ENCODE data around the gene PIAS4.

Gene PIAS4

DNA sequence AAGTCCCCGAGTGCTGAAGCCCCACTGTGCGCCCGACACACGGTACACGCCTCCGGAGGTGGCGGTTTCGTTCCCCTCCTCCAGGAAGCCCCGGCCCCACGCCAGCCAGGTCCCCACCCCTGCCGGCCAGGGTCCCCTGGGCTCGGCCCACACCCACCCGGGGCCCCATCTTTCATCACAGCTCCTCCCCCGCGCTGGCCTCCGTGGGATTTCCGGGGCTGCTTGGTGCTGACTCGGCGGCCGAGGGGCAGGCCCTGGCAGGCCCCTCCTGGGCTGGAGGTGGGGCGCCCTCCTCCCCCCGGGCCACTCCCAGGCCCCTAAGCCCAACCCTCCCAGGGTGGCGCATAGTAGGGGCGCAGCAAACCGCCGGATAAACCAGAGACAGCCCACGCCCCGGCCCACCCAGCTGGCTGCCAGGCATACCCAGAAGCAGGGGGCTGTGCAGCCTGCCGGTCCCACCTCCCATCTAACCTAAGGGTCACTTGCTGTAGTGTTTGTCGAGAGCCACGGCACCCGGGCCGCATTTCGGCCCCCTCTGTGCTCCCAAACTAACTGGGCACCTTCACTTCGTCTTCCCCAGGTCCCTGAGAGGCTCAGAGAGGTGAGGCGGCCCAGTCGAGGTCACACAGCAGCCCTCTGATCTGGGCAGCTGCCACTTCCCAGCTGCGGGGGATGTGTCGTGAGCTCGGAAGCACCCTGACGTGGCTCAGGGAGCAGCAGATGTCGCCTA, 52.5 kb downstream of the PIAS4 start:
- peak; percentile 52 for DNase-seq (ENCODE audit: low read depth)

DNA sequence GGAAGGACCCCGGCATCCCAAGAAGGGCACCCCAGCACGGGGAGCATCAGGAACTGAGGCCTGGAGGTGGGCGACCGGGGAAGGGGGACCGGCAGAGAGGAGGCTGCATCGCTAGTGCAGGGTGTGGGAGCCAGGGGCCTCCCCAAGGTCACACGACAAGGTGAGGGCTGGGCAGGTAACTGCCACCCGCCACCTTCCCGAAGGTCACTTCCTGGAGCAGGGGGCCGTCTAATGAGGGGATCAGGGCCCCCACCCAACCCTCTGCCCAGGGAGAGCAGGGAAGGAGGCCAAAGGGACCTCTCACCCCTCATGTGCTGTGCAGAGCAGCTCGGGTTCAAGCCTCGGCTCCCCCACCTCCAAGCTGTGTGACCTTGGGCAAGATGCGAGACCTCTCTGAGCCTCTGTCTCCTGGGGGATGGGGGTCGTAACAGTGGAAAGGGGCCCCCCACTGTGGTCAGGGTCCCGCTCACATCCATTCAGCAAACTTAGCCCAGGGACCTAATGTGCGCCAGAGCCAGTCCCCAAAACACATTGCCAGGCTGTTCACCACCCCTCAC, 53.2 kb downstream of the PIAS4 start:
- DNase-seq (ENCODE audit: low read depth): no peak

DNA sequence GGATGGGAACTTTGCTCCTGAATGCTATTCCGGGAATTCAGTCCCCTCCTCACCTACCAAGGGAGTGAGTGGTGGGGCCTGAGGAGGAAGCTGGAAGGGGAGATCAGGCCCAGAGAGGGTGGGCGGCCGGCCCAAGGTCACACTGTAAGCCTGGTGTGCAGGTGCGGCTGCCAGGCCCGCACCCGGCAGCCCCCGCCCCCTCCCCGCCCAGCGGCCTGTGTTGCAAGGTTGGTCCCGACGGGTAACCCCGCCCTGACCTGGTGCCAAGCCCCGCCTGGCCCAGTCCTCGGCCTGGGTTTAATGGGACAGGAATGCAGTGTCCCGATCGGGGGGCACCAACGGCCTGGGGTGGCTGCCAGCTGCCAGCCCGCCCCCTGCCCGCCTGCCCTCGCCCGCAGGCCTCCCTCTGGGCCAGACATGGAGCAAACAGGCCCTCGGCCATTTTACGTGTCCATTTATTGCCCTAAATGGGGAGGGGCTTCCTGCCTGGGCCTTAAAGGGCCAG, 53.7 kb downstream of the PIAS4 start:
- DNase-seq (ENCODE audit: low read depth): no peak

DNA sequence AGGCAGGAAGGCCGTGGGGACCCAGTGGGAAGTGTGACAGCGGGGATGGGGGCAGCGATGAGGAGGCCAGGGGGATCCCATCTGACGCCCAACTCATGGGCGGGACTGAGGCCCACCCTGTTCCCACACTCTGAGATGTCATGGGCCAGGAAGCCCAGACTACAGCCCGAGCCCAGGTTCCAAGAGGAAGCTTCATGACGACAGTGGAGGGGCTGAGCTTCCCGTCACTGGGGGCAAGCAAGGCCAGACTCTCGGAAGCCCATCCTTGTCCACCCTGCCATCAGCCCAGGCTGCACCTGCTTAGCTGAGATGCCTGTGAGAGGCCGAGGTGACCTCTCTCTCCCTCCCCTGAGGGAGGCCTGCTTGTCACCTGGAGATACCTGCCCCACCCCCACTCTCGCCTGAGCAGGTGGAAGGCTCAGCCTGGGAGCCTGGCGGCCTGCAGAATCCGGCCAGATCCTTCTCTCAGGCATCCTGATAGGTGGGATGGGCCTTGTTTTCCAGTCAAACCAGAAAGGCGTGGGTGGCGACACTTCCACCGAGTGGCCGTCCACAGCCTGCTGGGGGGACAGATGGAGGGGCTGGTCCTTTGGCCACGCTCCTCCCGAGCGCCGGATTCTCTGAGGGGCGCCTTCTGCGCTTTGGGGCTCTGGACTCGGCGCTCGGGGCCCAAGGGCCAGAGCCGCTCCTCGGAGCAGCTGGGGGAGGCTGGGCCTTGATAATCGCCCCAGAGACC, 54.3 kb downstream of the PIAS4 start:
- DNase-seq (ENCODE audit: low read depth): no peak

DNA sequence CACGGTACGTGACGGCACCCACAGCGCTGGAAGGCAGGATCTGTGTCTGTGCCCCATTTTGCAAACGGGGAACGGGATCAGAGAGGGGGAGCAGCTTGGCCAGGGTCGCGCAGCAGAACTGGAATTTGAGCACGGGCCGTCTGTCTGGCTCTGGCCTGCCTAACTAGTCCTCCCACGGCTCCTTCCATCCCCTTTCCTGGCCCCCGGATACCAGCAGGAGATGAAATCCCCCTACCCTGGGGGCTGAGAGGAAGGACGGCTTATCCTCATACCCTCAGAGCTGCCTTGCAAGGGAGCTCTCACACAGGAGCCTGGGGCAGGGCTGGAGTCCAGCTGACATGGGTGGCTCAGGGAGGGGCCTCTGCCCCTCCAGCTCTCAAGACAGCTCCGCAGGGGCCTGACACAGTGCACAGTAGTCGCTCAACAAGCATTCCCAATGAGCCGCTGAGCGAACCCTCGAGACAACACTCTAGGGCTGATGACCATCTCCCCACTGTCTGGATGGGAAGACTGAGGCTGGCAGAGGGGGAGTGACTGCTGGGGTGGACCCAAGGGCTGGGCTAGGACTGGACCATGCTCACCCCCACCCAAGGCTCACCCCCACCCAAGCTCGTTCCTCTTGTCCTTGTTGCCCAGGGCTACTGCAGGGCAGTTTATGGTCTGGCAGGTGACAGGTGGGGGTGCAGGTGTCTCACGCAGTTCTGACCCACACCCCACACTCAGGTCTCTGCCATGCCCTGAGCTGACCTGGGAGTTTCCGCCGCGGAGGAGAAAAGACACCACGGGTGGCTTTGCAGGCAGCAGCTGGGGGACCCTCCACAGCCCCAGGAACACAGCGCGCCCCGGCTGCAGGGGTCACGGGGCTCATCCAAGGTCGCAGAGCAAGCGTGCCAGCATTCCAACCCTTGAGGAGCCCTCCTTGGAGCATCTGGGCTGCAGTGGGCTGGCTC, 55.2 kb downstream of the PIAS4 start:
- no peak for DNase-seq (ENCODE audit: low read depth)

DNA sequence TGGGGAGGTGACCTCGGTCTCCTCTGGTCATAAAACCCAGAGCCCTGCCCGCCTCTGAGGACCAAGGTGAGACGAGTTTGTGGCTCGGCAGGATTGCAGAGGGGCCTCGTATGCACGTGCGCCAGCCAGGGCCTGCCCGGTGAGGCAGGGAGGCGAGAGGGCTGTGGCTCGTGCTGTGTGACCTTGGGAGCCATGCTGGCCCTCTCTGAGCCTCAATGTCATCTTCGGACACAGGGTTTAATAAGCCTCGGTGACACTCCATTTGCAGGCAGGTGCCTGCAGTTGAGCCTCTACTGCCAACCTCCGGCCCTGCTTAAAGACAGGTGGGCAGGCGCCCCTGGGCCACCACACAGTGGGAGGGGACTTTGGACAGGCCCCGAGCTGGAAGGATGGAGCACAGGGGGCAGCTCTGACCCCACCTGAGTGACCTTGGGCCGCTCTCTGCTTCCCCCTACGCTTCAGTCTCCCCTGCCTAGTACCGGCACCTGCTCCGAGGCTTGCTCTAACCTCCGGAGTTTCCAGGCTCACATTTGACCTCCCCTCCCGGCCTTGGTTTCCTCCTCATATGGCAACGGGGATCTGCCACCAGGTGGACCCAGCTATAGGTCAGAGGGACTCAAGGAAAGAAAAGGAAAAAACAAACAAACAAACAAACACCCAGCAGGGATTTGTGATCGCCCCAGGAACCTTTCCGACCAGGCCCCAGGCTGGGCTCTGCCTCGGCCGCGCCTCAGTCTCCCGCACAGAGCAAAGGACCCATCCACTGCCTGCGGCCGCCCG, 56.0 kb downstream of the PIAS4 start:
- no peak for DNase-seq (ENCODE audit: low read depth)

DNA sequence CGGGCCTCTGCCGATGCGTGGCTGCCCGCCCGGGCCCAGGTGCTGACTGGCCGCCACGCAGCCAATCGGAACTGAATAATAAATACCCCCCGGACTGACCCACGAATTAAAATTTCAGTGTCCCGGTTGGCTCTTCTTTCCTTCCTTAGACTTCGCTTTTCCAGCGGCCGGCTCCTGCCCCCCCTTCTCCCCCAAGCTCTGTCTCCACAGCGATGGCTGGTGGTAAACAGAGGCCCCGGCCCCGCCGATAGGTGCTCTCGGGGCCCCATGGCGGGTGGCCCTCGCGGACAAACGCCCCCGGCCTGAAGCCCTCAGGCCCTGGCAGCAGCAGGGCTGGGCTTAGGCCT, 56.6 kb downstream of the PIAS4 start:
- DNase-seq (ENCODE audit: low read depth): no peak

DNA sequence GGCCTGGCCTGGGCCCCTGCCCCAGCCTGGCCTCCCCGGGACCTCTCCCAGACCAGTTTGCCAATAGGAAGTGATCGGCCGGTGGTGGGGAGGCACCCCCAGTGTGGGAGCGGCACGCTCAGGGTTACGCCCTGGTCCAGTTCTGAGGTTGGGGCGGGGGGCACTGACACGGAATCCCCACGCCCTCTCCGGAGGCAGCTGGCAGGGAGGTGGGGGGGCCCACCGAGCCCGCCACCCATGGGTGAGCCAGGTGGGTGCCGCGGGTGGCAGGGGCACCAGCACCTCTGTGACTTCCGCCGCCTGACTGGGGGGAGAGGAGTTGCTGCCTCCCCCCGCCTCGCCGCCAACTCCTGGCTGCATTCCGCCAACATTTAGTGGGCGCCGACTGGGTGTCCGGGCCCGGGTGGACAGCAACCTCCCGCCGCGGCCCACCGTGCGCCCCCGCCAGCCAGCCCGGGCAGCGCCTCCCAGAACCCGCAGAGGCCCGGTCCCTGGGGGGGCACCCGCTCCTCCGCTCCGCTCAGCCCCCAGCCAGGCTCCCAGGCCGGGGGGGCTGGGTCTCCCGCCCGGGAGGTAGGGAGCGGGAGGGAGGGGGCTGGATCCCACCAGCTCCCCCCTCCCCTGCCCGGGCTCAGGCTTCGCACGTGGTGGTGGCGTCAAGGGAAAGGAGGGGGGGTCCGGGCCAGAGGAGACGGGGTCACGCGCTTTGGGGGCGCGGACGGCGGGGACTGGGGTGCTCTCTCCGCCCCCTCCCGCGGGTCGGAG, 57.1 kb downstream of the PIAS4 start:
- DNase-seq (ENCODE audit: low read depth): no peak

DNA sequence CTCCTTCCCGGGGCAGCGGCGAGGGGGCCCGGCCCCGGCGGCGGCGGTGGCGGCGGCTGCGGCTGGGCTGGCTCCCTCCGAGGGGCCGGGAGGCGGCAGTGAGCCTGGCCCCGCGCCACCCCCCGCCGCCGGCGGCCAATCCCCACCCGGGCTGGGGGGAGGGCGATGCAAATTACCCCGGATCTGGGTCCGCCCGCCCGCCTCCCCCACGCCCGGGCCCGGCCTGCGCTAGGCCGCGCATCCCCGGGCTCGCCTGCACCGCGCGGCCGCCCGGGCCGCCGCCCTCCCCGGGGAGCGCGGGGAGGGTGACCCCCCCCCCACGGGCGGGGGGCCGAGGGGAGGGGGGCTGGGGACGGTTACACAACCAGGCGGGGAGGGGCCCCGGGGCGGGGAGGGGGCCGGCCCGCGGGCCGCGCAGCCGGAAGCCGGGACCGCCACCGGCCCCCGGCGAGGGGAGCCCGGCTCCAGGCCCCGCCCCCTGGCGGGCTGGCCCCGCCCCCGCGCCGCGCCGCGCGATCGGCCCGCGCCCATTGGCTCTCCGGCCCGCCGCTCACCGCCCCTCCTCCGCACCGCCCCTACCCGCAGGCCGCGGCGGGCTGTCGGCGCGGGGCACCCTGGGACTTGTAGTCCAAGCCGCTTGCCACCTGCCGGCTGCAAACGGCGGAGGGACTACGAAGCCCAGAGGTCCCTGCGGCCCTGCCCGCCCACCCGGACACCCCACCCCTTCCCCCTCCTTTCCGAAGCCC, 58.1 kb downstream of the PIAS4 start:
- peak; percentile 98 for DNase-seq (ENCODE audit: low read depth)

DNA sequence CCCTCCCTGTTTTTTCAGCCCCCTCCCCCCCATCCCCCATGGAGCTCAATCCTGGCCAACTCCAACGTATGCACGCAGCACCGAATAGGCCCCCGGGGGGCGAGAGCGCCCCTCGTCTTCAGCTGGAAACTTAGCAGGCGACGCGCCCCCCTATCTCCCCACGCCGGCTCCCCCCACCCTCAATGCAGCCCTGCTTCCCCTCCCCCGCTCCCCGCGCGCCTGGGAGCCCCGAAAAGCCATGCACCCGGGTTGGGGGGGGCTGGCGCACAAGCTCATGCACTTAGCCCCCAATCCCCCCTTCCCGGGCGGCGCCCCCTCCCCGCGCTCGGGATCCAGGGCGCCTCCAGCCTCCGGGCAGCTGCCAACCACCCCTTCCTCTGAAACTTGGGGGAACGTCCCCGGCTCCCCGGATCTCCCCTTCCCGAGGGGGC, 58.7 kb downstream of the PIAS4 start:
- DNase-seq (ENCODE audit: low read depth): peak; percentile 39

DNA sequence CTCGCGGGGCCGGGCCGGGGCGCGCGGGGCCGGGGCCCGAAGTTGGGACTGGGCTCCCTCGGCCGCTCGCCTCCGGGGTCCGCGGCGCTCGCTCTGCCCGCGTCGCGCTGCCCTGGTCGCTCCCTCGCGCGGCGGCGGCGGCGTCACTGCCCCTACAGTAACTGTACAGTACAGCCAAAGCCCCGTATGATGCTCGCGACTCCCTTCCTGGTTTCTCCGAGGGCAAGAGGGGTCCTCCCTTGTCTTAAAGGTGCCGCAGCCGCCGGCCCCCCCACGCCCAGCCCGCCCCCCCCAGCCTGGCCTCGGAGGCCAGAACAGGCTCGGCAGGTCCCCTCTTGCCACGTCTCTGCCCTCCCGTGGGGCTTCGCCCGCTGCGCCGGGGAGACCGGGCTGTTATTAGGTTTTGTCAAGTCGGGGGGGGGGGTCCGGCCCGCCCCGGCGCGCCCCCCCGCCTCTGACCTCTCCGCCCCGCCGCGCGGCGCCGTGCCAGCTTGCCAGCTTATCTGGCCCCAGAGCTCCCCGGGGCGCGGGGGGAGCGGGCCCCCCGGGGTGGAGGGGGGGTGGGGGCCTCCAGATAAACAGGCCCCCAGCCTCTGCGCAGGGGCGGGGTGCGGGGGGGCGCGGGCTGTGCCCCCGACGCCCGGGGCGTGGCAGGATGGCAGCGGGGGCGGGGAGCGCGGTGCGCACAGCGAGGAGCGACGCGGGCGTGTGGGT, 59.3 kb downstream of the PIAS4 start, which contains the start of gene ZBTB7A:
ZBTB7A (minus strand) TSS at position 218 of the 714 bp plus-strand sequence. CDS start 11,667 bp downstream, outside the sequence.
- DNase-seq (ENCODE audit: low read depth): peak; percentile 69

DNA sequence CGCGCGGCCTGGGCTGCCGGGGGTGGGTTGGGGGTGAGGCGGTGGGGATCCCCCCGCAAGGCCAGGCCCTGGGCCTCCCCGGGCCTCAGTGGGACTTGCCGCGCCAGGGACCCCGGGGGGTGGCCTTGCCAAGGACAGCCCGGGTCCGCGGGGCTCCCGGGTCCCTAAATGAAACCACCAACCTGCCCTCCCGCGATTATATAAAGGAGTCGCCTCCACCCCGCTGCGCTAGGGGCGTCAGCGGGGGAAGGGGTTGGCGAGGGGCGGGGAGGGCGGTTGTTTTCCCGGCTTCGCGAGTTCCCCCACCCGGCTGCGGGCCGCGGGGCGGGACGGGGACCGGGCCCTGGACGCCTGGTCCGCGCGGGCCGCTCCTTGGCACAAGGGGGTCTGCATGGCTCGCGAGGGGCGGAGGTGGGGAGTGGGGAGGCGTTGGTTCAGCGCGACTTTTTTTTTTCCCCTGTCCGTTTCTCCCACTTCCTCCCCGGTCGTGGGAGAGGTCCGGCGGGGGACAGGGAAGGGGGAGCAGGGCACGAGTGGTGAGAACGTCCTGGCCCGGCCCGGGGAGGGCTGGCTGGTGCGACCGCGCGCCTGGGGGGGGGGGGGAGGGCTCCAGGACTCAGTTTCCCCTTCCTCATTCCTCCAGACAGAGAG, 60.0 kb downstream of the PIAS4 start:
- DNase-seq (ENCODE audit: low read depth): no peak

DNA sequence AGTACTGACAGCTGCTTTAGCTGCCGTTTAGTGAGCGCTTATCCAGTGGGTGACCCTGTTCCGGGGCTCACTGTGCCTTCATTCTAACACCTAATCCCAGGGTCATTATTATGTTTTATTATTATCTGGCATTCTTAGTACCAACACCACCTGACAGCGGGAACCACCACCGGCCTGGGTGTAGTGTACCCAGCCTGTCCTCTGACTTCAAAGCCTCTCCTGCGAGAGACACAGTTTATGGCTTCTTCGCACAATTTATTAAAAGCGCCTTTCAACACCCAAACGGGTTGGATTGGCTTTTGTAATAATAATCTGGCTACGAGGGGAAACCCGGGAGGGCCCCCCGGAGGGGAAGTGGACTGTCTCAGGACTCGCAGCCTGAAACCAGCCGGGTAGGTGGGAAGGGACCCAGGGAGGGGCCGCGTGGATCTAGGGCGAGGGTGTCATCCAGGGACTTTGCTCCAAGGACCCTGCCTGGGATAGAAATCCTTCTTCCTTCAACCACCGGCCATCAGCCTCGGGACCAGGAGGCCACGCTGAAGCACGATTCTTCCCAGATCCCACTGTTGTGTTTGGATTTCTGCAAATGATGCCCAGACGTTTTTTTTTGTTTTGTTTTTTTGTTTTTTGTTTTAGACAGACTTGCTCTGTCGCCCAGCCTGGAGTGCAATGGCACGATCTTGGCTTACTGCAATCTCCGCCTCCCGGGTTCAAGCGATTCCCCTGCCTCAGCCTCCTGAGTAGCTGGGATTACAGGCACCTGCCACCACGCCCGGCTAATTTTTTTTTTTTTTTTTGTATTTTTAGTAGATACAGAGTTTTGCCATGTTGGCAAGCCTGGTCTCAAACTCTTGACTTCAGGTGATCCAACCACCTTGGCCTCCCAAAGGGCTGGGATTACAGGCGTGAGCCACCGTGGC, 60.8 kb downstream of the PIAS4 start:
- no peak for DNase-seq (ENCODE audit: low read depth)

DNA sequence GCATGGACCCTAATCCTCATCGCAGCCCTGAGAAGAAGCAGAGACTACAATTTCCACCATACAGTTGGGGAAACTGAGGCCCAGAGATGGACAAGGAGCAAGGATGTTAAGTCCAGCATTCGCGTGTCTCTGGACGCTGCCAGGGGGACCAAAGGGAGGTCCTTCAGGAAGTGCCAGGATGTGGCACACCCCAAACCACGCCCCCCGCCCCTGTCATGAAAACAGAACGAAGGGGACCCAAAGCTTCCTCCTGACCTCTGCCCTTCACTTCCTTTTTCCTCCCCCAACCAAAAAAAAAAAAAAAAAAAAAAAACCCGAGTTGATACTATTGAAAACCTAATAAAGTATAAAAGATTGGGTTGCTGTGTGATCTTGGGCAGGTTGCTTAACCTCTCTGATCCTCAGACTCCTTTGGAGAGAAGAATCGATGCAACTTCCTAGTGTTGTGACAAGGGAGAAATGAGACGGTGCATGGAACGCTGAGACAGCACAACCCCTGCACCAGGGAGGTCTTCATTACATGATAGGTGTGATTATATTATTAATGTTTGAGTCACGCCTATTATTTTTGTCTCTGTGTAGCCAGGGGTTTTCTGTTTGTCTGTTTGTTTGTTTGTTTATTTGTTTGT, 61.9 kb downstream of the PIAS4 start:
- DNase-seq (ENCODE audit: low read depth): peak; percentile 48

DNA sequence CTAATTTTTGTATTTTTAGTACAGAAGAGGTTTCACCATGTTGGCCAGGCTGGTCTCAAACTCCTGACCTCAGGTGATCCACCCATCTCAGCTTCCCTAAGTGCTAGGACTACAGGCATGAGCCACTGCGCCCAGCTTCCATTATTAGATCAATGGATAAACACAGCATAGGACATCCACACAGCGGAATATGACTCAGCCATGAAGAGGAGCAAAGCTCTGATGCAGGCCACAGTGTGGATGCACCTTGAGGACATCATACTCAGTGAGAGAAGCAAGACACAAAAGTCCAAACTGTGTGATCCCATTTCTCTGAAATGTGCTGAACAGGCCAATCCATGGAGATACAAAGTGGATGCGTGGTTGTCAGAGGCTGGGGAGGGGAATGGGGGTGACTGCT, 64.1 kb downstream of the PIAS4 start:
- no peak for DNase-seq (ENCODE audit: low read depth)

DNA sequence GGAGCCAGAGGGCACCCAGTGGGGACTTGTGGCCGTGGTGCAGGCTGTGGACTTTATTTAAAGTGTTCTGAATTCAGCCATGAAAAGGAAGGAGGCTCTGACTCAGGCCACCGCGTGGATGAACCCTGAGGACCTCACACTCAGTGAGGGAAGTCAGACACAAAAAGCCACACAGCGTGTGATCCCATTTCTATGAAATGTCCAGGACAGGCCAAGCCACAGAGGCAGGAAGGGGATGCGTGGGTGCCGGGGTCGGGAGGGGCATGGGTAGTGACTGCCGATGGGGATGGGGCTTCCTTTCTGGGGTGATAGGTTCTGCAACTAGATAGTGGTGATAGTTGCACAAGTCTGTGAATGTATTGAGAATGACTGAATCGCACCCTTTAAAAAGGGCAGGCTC, 67.8 kb downstream of the PIAS4 start:
- no peak for DNase-seq (ENCODE audit: low read depth)

DNA sequence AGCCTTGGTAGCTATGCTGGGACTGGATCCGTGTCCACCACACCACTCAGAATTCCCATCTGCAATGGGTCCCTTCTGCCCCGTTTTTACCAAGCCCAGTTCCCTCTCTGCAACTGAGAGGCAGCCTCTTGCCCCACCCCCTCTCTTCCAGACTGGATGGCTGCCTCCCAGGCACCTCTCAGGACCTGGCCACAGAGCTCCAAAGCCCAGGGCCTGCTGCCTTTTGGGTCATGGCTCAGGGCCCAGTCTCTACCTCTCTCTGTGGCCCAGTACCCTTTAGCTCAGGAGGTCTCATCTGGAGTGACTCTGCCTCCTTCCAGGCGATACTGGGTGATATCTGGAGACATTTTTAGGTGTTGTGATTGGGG, 69.5 kb downstream of the PIAS4 start:
- no peak for DNase-seq (ENCODE audit: low read depth)
